SK-N-SH (cell line): ENCODE measurements around the gene NRIP1. TPM values are rescaled to one million over a fixed set of nuclear protein-coding genes. Genes with fewer than 3 reads are reported as not detected.
A peak's percentile ranks its signal among the peaks of the same experiment; 100 is the strongest.

Experiments used
- CTCF ChIA-PET: fragments of 300-600, 350-600 bp; formaldehyde crosslinking; extraction: SDS; loops from one replicate; lab custom pipeline; 2021; lab: Yijun Ruan, JAX
- POLR2A ChIA-PET: fragments of 350-600 bp; sonication (Branson Sonifier 250); formaldehyde crosslinking; extraction: SDS; loops from one replicate; lab custom pipeline; 2020; ENCODE audit warnings: antibody characterized with exemption, inconsistent platforms; lab: Yijun Ruan, JAX
- DNase-seq: peaks from one replicate; pipeline ENCODE4 v3.0.0; 2012
- H2AFZ ChIP-seq: fragments of 200-600 bp; sonication (generic); 2 replicates; pipeline ENCODE4 v1.8.1; 2016; ENCODE audit warnings: antibody characterized with exemption, mild to moderate bottlenecking, low read depth
- H3F3A ChIP-seq: fragments of 200-600 bp; sonication (generic); replicated peaks from 2 replicates; pipeline ENCODE3; 2016; ENCODE audit warnings: antibody characterized with exemption, mild to moderate bottlenecking; ENCODE audit not compliant: insufficient read depth
- H3K27ac ChIP-seq, 2 experiments: fragments of 200-500 bp in 1 of 2; fragments of 200-600 bp in 1 of 2; sonication (Bioruptor generic) in 1 of 2; sonication (generic), shearing (Covaris generic) in 1 of 2; 2 replicates each; pipeline versions ENCODE4 v1.5.1 to v1.6.1; 2014 to 2016; ENCODE audit warnings: low read depth in 2 of 2, inconsistent platforms in 1 of 2, low read length in 1 of 2, mild to moderate bottlenecking in 1 of 2, mixed read lengths in 1 of 2
- H3K27me3 ChIP-seq: fragments of 200-600 bp; sonication (generic), shearing (Covaris generic); 2 replicates; pipeline ENCODE4 v1.6.1; 2016; ENCODE audit warnings: mixed run types; ENCODE audit not compliant: insufficient read depth
- H3K36me3 ChIP-seq, 2 experiments: fragments of 200-500 bp in 1 of 2; fragments of 200-600 bp in 1 of 2; sonication (Bioruptor generic) in 1 of 2; sonication (generic) in 1 of 2; replicated peaks in 1 of 2; 2 replicates each; pipeline versions ENCODE3 to v1.5.1; 2014 to 2016; ENCODE audit warnings: low read length in 1 of 2, mild to moderate bottlenecking in 1 of 2; ENCODE audit not compliant: insufficient read depth in 2 of 2, control insufficient read depth in 1 of 2
- H3K4me1 ChIP-seq, 2 experiments: fragments of 200-500 bp in 1 of 2; fragments of 200-600 bp in 1 of 2; sonication (Bioruptor generic) in 1 of 2; sonication (generic), shearing (Covaris generic) in 1 of 2; 2 replicates each; pipeline versions ENCODE4 v1.5.1 to v1.6.1; 2014 to 2016; ENCODE audit warnings: low read depth in 1 of 2, low read length in 1 of 2, mixed run types in 1 of 2; ENCODE audit not compliant: insufficient read depth in 2 of 2, control insufficient read depth in 1 of 2
- H3K4me2 ChIP-seq: fragments of 200-600 bp; sonication (generic), shearing (Covaris generic); 2 replicates; pipeline ENCODE4 v1.6.1; 2017; ENCODE audit warnings: mixed run types
- H3K4me3 ChIP-seq, 2 experiments: fragments of 200-500 bp in 1 of 2; fragments of 200-600 bp in 1 of 2; sonication (Bioruptor generic) in 1 of 2; sonication (generic), shearing (Covaris generic) in 1 of 2; 2 replicates each; pipeline versions ENCODE4 v1.5.1 to v1.8.1; 2014 to 2016; ENCODE audit warnings: low read depth in 2 of 2, inconsistent platforms in 1 of 2, low read length in 1 of 2, mild to moderate bottlenecking in 1 of 2, mixed read lengths in 1 of 2, moderate library complexity in 1 of 2
- H3K79me2 ChIP-seq: fragments of 200-600 bp; sonication (generic); 2 replicates; pipeline ENCODE4 v1.8.1; 2017; ENCODE audit warnings: mild to moderate bottlenecking; ENCODE audit not compliant: insufficient read depth
- H3K9ac ChIP-seq: fragments of 200-600 bp; sonication (generic); 2 replicates; pipeline ENCODE4 v1.6.1; 2017; ENCODE audit warnings: mixed run types
- H3K9me2 ChIP-seq: fragments of 200-600 bp; sonication (generic); 2 replicates; pipeline ENCODE4 v1.6.1; 2017; ENCODE audit warnings: mixed run types
- H3K9me3 ChIP-seq: fragments of 200-600 bp; sonication (generic); 2 replicates; pipeline ENCODE4 v1.6.1; 2017; ENCODE audit warnings: mixed run types, mild to moderate bottlenecking, moderate library complexity
- H4K20me1 ChIP-seq: fragments of 200-600 bp; sonication (generic); 2 replicates; pipeline ENCODE4 v1.6.1; 2017; ENCODE audit warnings: mild to moderate bottlenecking, mixed run types; ENCODE audit not compliant: insufficient read depth
- CHD2 ChIP-seq: fragments of 150-350 bp; IDR thresholded peaks from 2 replicates; pipeline ENCODE4 v1.6.1; 2018; ENCODE audit warnings: low read length; ENCODE audit not compliant: partially characterized antibody
- ELF1 ChIP-seq: IDR thresholded peaks from 2 replicates; pipeline ENCODE4 v1.4.0; 2012
- EP300 ChIP-seq, 2 experiments: IDR thresholded peaks; 2 replicates each; pipeline versions ENCODE4 v1.4.0 to v1.6.1; 2012; ENCODE audit warnings: borderline replicate concordance in 1 of 2, low read depth in 1 of 2, low read length in 1 of 2
- EZH2phosphoT487 ChIP-seq: fragments of 200-600 bp; sonication (generic); IDR thresholded peaks from 2 replicates; pipeline ENCODE4 v1.6.1; 2017; ENCODE audit warnings: low read depth, mixed run types, mild to moderate bottlenecking, antibody characterized with exemption, moderate library complexity, borderline replicate concordance
- FOSL2 ChIP-seq: IDR thresholded peaks from 2 replicates; pipeline ENCODE4 v1.4.0; 2012; ENCODE audit warnings: low read depth, mild to moderate bottlenecking, moderate library complexity, borderline replicate concordance
- FOXJ3 ChIP-seq: sonication (generic); formaldehyde crosslinking; IDR thresholded peaks from 2 replicates; pipeline ENCODE4 v1.5.1; 2020; ENCODE audit warnings: mild to moderate bottlenecking, missing genetic modification reagents
- FOXM1 ChIP-seq: IDR thresholded peaks from 2 replicates; pipeline ENCODE4 v1.4.0; 2012; ENCODE audit warnings: low read depth, mild to moderate bottlenecking
- GATA2 ChIP-seq: sonication (generic); formaldehyde crosslinking; IDR thresholded peaks from 2 replicates; pipeline ENCODE4 v1.5.0; 2020; ENCODE audit warnings: mild to moderate bottlenecking, missing genetic modification reagents
- IRF3 ChIP-seq: fragments of 150-350 bp; IDR thresholded peaks from 2 replicates; pipeline ENCODE4 v1.6.1; 2016; ENCODE audit warnings: mild to moderate bottlenecking, low read depth, low read length
- JUND ChIP-seq: IDR thresholded peaks from 2 replicates; pipeline ENCODE4 v1.4.0; 2012
- MXI1 ChIP-seq: IDR thresholded peaks from 2 replicates; pipeline ENCODE4 v1.6.1; 2012; ENCODE audit warnings: mild to moderate bottlenecking, low read depth, low read length, improper control_type of control experiment
- NFIC ChIP-seq: IDR thresholded peaks from 2 replicates; pipeline ENCODE4 v1.4.0; 2012; ENCODE audit warnings: borderline replicate concordance
- NRF1 ChIP-seq: IDR thresholded peaks from 2 replicates; pipeline ENCODE4 v1.6.1; 2012; ENCODE audit warnings: low read depth, mild to moderate bottlenecking, low read length
- POLR2AphosphoS5 ChIP-seq: IDR thresholded peaks from 2 replicates; pipeline ENCODE4 v1.6.1; 2012; ENCODE audit warnings: low read depth, low read length
- REST ChIP-seq: IDR thresholded peaks from 2 replicates; pipeline ENCODE4 v1.6.1; 2012; ENCODE audit warnings: mild to moderate bottlenecking, low read depth, low read length, moderate library complexity
- RXRA ChIP-seq: IDR thresholded peaks from 2 replicates; pipeline ENCODE4 v1.4.0; 2012; ENCODE audit warnings: low read depth, mild to moderate bottlenecking, borderline replicate concordance
- SIN3A ChIP-seq: IDR thresholded peaks from 2 replicates; pipeline ENCODE4 v1.6.1; 2012; ENCODE audit warnings: low read depth, mild to moderate bottlenecking, low read length, moderate library complexity, borderline replicate concordance
- TAF1 ChIP-seq: IDR thresholded peaks from 2 replicates; pipeline ENCODE4 v1.6.1; 2012; ENCODE audit warnings: low read depth, mild to moderate bottlenecking, low read length, moderate library complexity, borderline replicate concordance
- TCF12 ChIP-seq: IDR thresholded peaks from 2 replicates; pipeline ENCODE4 v1.4.0; 2012
- TEAD4 ChIP-seq: IDR thresholded peaks from 2 replicates; pipeline ENCODE4 v1.4.0; 2012; ENCODE audit warnings: mild to moderate bottlenecking, borderline replicate concordance; ENCODE audit not compliant: insufficient read depth
- USF1 ChIP-seq: IDR thresholded peaks from 2 replicates; pipeline ENCODE4 v1.4.0; 2012; ENCODE audit warnings: low read depth, borderline replicate concordance
- YY1 ChIP-seq: IDR thresholded peaks from 2 replicates; pipeline ENCODE4 v1.4.0; 2012; ENCODE audit warnings: low read depth, mild to moderate bottlenecking
- WGBS: methylation state at CpG from one replicate; pipeline ENCODE4 v1.1.6; 2017; ENCODE audit warnings: low lambda C conversion rate; 5-methylcytosine and 5-hydroxymethylcytosine counted together
- polyA plus RNA-seq, 3 experiments: library from polyadenylated mRNA; depleted of rRNA; stranded (reverse); fragments of >200 nt; gene quantifications; 2 replicates each; pipeline ENCODE4 v1.2.3, GENCODE V29; 2012

Gene NRIP1
- polyA plus RNA-seq, 1 of the 3 experiments (the other 2 are of a cell fraction) = 0.02 TPM

- no peaks in the 10 kb centered on the region for H4K20me1 ChIP-seq
- no peaks in the 10 kb centered on the region for H3K36me3 ChIP-seq
- H3K9ac ChIP-seq = no peak overlapping the region
- no peaks in the 10 kb centered on the region for H3K4me1 ChIP-seq
- no peaks in the 10 kb centered on the region for H3K79me2 ChIP-seq
- H2AFZ ChIP-seq = no peak overlapping the region
- H3K4me3 ChIP-seq = no peak overlapping the region
- TF ChIP-seq REST (no peak), TEAD4 (no peak), FOXJ3 (CRISPR knock-in tag) (no peak), USF1 (no peak), CHD2 (no peak), TCF12 (no peak), IRF3 (no peak), FOSL2 (no peak), SIN3A (no peak), EZH2phosphoT487 (no peak), MXI1 (no peak), JUND (no peak), RXRA (no peak)
- no peaks in the 10 kb centered on the region for H3K9me2 ChIP-seq
- POLR2A ChIA-PET = no interaction called here
- H3K4me2 ChIP-seq = no peak overlapping the region
- 7% methylated on average over 1 of the region's 1 CpG for WGBS
- no peak overlapping the region for H3K27ac ChIP-seq
- H3K27me3 ChIP-seq = no peaks in the 10 kb centered on the region
- H3F3A ChIP-seq = no peaks in the 10 kb centered on the region
- CTCF ChIA-PET = no interaction called here
- no peaks in the 10 kb centered on the region for H3K9me3 ChIP-seq
- DNase-seq = no peak
Measured at GRCh38 chr21:14922980-14923379, 141.8 kb downstream of the NRIP1 start.

DNA sequence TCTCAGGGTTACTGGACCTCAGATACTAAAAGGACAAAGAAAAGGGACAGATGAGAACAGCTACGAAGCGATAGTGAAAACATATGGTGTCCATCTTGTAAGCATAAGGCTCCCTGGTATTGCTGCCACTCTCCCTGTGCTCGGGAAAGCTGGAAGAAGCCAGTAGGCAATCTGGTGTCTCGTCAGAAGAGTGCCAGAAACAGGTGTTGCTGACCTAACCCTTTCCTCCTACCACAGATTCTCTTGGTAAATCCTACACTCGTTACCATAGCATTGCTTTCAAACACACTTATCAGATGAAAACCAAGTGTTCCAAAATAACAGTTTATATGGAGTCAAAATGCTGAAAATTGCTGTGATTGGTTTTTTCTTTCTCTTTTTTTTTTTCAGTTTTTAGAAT is 146.3 kb downstream of the NRIP1 start:
- Histone ChIP-seq H3K4me2 (no peak overlapping the region), H3K36me3 (no peaks in the 10 kb centered on the region), H3K9me2 (no peaks in the 10 kb centered on the region), H3K4me3 (no peak overlapping the region), H3K9me3 (no peaks in the 10 kb centered on the region), H3K79me2 (no peaks in the 10 kb centered on the region), H4K20me1 (no peaks in the 10 kb centered on the region), H3K27me3 (no peaks in the 10 kb centered on the region), H3K4me1 (no peaks in the 10 kb centered on the region), H3F3A (no peaks in the 10 kb centered on the region), H3K9ac (no peak overlapping the region), H2AFZ (0 out of 2 replicates have a peak overlapping the region, but pooled peaks have one; percentile 48), H3K27ac (no peak overlapping the region)
- CTCF ChIA-PET = no interaction called here
- 9% methylated on average over 5 of the region's 5 CpGs for WGBS
- TF ChIP-seq EZH2phosphoT487 (no peak), FOXM1 (no peak), MXI1 (no peak), YY1 (no peak), NRF1 (no peak), POLR2AphosphoS5 (no peak), NFIC (no peak), JUND (no peak), EP300 (IDR thresholded peaks at IDR 0.05; ENCODE audit: borderline replicate concordance in 1 of 2, low read depth in 1 of 2, low read length in 1 of 2) (no peak), TCF12 (no peak), ELF1 (no peak), GATA2 (no peak), TAF1 (no peak), FOSL2 (no peak), USF1 (no peak)
- POLR2A ChIA-PET = no interaction called here
- DNase-seq = no peak
